Gastrocnemius medialis (tissue), 4 donors: ENCODE data around the gene MLYCD. TPM values are rescaled to one million over a fixed set of nuclear protein-coding genes. Genes with fewer than 3 reads are reported as not detected.

ENCODE experiments used
- ATAC-seq, 2 donors: fragments of 150-250 bp; one replicate each; pipeline ENCODE4 v1.9.1; 2016
- DNase-seq, 2 donors: peaks; one replicate each; pipeline ENCODE4 v3.0.0-alpha.2; 2019
- H3K27ac ChIP-seq, 4 donors: fragments of 200-600 bp; sonication (generic); 1 replicate in 1 of 4; 2 replicates in 3 of 4; pipeline ENCODE4 v1.5.1; 2016 to 2018; ENCODE audit warnings: mild to moderate bottlenecking in 2 of 4, moderate library complexity in 1 of 4
- H3K27me3 ChIP-seq, 3 donors: fragments of 200-600 bp; sonication (generic) in 2 of 3; 1 replicate in 1 of 3; 2 replicates in 2 of 3; pipeline versions ENCODE4 v1.5.1 to v1.6.0; 2016 to 2019; ENCODE audit warnings: mild to moderate bottlenecking in 1 of 3, moderate library complexity in 1 of 3
- H3K36me3 ChIP-seq, 2 donors: fragments of 200-600 bp; sonication (generic) in 1 of 2; one replicate each; pipeline ENCODE4 v1.5.1; 2017 to 2018
- H3K4me1 ChIP-seq, 2 donors: fragments of 200-600 bp; sonication (generic) in 1 of 2; one replicate each; pipeline ENCODE4 v1.5.1; 2016 to 2017; ENCODE audit warnings: mild to moderate bottlenecking in 2 of 2
- H3K4me3 ChIP-seq, 4 donors: fragments of 200-600 bp; sonication (generic) in 3 of 4; 1 replicate in 1 of 4; 2 replicates in 3 of 4; pipeline ENCODE4 v1.5.1; 2016 to 2019; ENCODE audit warnings: mild to moderate bottlenecking in 2 of 4
- H3K9me3 ChIP-seq, 3 donors: fragments of 200-600 bp; sonication (generic) in 2 of 3; 1 replicate in 1 of 3; 2 replicates in 2 of 3; pipeline ENCODE4 v1.5.1; 2016 to 2019
- CTCF ChIP-seq, 5 experiments: fragments of 450-650 bp in 3 of 5; fragments of 200-600 bp in 2 of 5; sonication (generic) in 2 of 5; IDR thresholded peaks in 4 of 5; conservative IDR thresholded peaks in 1 of 5; 1 replicate in 4 of 5; 2 replicates in 1 of 5; pipeline ENCODE4 v1.5.1; 2016 to 2019; ENCODE audit warnings: antibody characterized with exemption in 5 of 5, mild to moderate bottlenecking in 3 of 5, moderate library complexity in 3 of 5
- POLR2A ChIP-seq, 2 donors: fragments of 450-650 bp; IDR thresholded peaks; one replicate each; pipeline ENCODE4 v1.6.1; 2017; ENCODE audit warnings: antibody characterized with exemption in 2 of 2, mild to moderate bottlenecking in 2 of 2, moderate library complexity in 2 of 2
- in situ Hi-C, 4 donors: fragments of 200-750 bp; cut with MboI; loops; one replicate each; pipeline versions ENCODE4 v1.15.0 to v1.8.0; 2017; ENCODE audit warnings: low sequenced_read_pairs in 4 of 4
- intact Hi-C: fragments of 100-400 bp; cut with DNase I; formaldehyde crosslinking; loops from one replicate; pipeline ENCODE4 v1.15.1; 2023; ENCODE audit warnings: low total_unique reads
- total RNA-seq, 4 donors: library from RNA; depleted of rRNA; stranded (reverse); fragments of >200 nt; gene quantifications; one replicate each; pipeline versions ENCODE4 v1.1.0 to v1.2.3, GENCODE V29; 2016

The MLYCD gene
- total RNA-seq, 4 donors from 2014 or later = 10.3 to 20.8 (median 18.4) TPM

GRCh38 chr16:83906683-83907082 lies 7.8 kb downstream of the MLYCD start:
- H3K36me3 ChIP-seq = peaks cover 0 to 25% of the 10 kb centered on the region in 2 donors
- intact Hi-C loops = no loop called here
- no peak for DNase-seq
- no peaks in the 10 kb centered on the region for H3K9me3 ChIP-seq
- in situ Hi-C loops = no loop called here
- no peaks in the 10 kb centered on the region for H3K27me3 ChIP-seq
- peaks cover 65 to 72% of the 10 kb centered on the region in 2 donors for H3K4me1 ChIP-seq
- TF ChIP-seq POLR2A (IDR thresholded peaks at IDR 0.05) (no peak), CTCF (IDR thresholded peaks at IDR 0.05 in 4 of 5, conservative IDR thresholded peaks at IDR 0.05 in 1 of 5) (no peak)
- peak overlapping the region; percentile 91 to 97 (median 94) for H3K27ac ChIP-seq
- H3K4me3 ChIP-seq = peak overlapping the region in 3 of 4 donors; percentile 8 to 26 (median 19)
- ATAC-seq = no peak

- H3K4me1 ChIP-seq = peaks cover 63 to 72% of the 10 kb centered on the region in 2 donors
These were observed 8.2 kb downstream of the MLYCD start for GRCh38 chr16:83907111-83907510.

GRCh38 chr16:83907631-83908250 lies 8.8 kb downstream of the MLYCD start:
- Histone ChIP-seq H3K4me3 (peak overlapping the region in 2 of 4 donors; percentile 8 to 19), H3K27ac (peak overlapping the region; percentile 91 to 97 (median 94)), H3K9me3 (no peaks in the 10 kb centered on the region), H3K4me1 (peaks cover 63 to 72% of the 10 kb centered on the region in 2 donors), H3K27me3 (no peaks in the 10 kb centered on the region), H3K36me3 (peaks cover 0 to 25% of the 10 kb centered on the region in 2 donors)
- no peak for DNase-seq
- intact Hi-C loops (no loop called here), in situ Hi-C loops (no loop called here)
- no peak for ATAC-seq
- TF ChIP-seq POLR2A (IDR thresholded peaks at IDR 0.05) = no peak
- TF ChIP-seq CTCF (IDR thresholded peaks at IDR 0.05 in 4 of 5, conservative IDR thresholded peaks at IDR 0.05 in 1 of 5) = no peak

More at GRCh38 chr16:83907111-83907510, 8.2 kb downstream of the MLYCD start:
- Histone ChIP-seq H3K9me3 (no peaks in the 10 kb centered on the region), H3K27me3 (no peaks in the 10 kb centered on the region), H3K36me3 (peaks cover 0 to 25% of the 10 kb centered on the region in 2 donors), H3K4me3 (peak overlapping the region in 3 of 4 donors; percentile 8 to 26 (median 19)), H3K27ac (peak overlapping the region; percentile 91 to 97 (median 94))
- TF ChIP-seq POLR2A (IDR thresholded peaks at IDR 0.05) = peak; percentile 28 to 46
- no peak for TF ChIP-seq CTCF (IDR thresholded peaks at IDR 0.05 in 4 of 5, conservative IDR thresholded peaks at IDR 0.05 in 1 of 5)
- ATAC-seq (peak; percentile 49 to 60), DNase-seq (no peak)
- intact Hi-C loops = no loop called here
- in situ Hi-C loops = no loop called here

GRCh38 chr16:83908798-83909197 lies 9.9 kb downstream of the MLYCD start:
- TF ChIP-seq CTCF (IDR thresholded peaks at IDR 0.05 in 4 of 5, conservative IDR thresholded peaks at IDR 0.05 in 1 of 5) (no peak), POLR2A (IDR thresholded peaks at IDR 0.05) (no peak)
- intact Hi-C loops = no loop called here
- Histone ChIP-seq H3K9me3 (no peaks in the 10 kb centered on the region), H3K4me3 (no peak overlapping the region), H3K4me1 (peaks cover 64 to 73% of the 10 kb centered on the region in 2 donors), H3K27me3 (no peaks in the 10 kb centered on the region), H3K27ac (peak overlapping the region; percentile 91 to 97 (median 94)), H3K36me3 (peaks cover 0 to 25% of the 10 kb centered on the region in 2 donors)
- no peak for ATAC-seq
- in situ Hi-C loops = no loop called here
- no peak for DNase-seq
